Heart right ventricle (tissue), 16 donors: Measurements from ENCODE around the gene GGPS1. TPM values are rescaled to one million over a fixed set of nuclear protein-coding genes. Genes with fewer than 3 reads are reported as not detected.

Source experiments
- ATAC-seq, 8 donors: fragments of 200-7000 bp; cut with Tn5 transposase; one replicate each; pipeline ENCODE4 v1.9.1; 2020; ENCODE audit warnings: mild to moderate bottlenecking in 8 of 8, moderate library complexity in 8 of 8, moderate number of reproducible peaks in 1 of 8
- DNase-seq, 2 donors: peaks; one replicate each; pipeline ENCODE4 v3.0.0-alpha.2; 2020
- H3K27ac ChIP-seq, 10 donors: fragments of 200-600 bp; sonication (generic) in 2 of 10; one replicate each; pipeline versions ENCODE4 v1.5.0 to v1.8.0; 2020 to 2022; ENCODE audit warnings: mild to moderate bottlenecking in 3 of 10
- H3K27me3 ChIP-seq, 7 donors: fragments of 200-600 bp; one replicate each; pipeline ENCODE4 v1.8.0; 2021 to 2022; ENCODE audit warnings: mild to moderate bottlenecking in 2 of 7
- H3K36me3 ChIP-seq, 9 donors: fragments of 200-600 bp; sonication (generic) in 1 of 9; one replicate each; pipeline versions ENCODE4 v1.5.0 to v1.8.0; 2020 to 2022; ENCODE audit warnings: mild to moderate bottlenecking in 2 of 9
- H3K4me1 ChIP-seq, 9 donors: fragments of 200-600 bp; sonication (generic) in 1 of 9; one replicate each; pipeline versions ENCODE4 v1.5.0 to v1.8.0; 2020 to 2022; ENCODE audit warnings: mild to moderate bottlenecking in 4 of 9
- H3K4me3 ChIP-seq, 10 donors: fragments of 200-600 bp; sonication (generic) in 2 of 10; one replicate each; pipeline versions ENCODE4 v1.5.0 to v1.8.0; 2020 to 2022; ENCODE audit warnings: mild to moderate bottlenecking in 7 of 10, moderate library complexity in 2 of 10
- H3K9me3 ChIP-seq, 11 donors: fragments of 200-600 bp in 10 of 11; sonication (generic) in 2 of 11; one replicate each; pipeline versions ENCODE4 v1.5.0 to v1.8.0; 2013 to 2022; ENCODE audit warnings: mild to moderate bottlenecking in 2 of 11, control low read depth in 1 of 11, moderate library complexity in 1 of 11
- CTCF ChIP-seq, 9 donors: fragments of 200-600 bp; sonication (generic) in 2 of 9; IDR thresholded peaks; one replicate each; pipeline versions ENCODE4 v1.5.0 to v1.8.0; 2021 to 2022; ENCODE audit warnings: antibody characterized with exemption in 9 of 9, mild to moderate bottlenecking in 5 of 9, moderate library complexity in 1 of 9
- WGBS, 2 donors: extraction: QIAGEN DNeasy Blood & Tissue Kit; methylation state at CpG; one replicate each; pipeline ENCODE4 v1.1.7; 2013; ENCODE audit warnings: inconsistent platforms in 1 of 2; 5-methylcytosine and 5-hydroxymethylcytosine counted together
- intact Hi-C, 10 donors: fragments of 100-400 bp; cut with DNase I; formaldehyde crosslinking; loops; one replicate each; pipeline versions ENCODE4 v1.11.1 to v1.14.2; 2022
- polyA plus RNA-seq, 2 donors: library from polyadenylated mRNA; stranded (reverse); fragments of 200-250 nt; gene quantifications; one replicate each; pipeline ENCODE4 v1.2.3, GENCODE V29; 2013
- total RNA-seq, 10 donors: library from RNA; stranded (reverse); fragmentation: NEBNext Ultra II Directional in 3 of 10; extraction: Animal tissue kit (Norgen Biotek cat#: 25700) in 3 of 10; gene quantifications; one replicate each; pipeline versions ENCODE4 v1.2.1 to v1.2.4, GENCODE V29; 2021 to 2023
- donor health status: Arrhythmogenic right ventricular cardiomyopathy.
- donor health status: ischemic (EF 13 %, LVEDD 7.1; RV severe dilation, severe dysfunction).
- donor health status: healthy with polysubstance abuse.
- donor health status: DM: no; HTN: yes; CAD: no.
- donor health status: DM: no; HTN: no; CAD: no.
- donor health status: ischemic (EF 25% LVEDD 6.9; RV normal size, moderate dysfunction).
- donor health status: ischemic (EF 25% LVEDD 5.7; RV mildly dilated, moderate dysfunction).
- donor health status: healthy.
- donor health status: DM: yes; HTN: yes; CAD: no.
- donor health status: Ischemic cardiomyopathy.
- donor health status: ischemic (EF 35%, LVEDD 5.7; RV mildly dilated, moderate dysfunction).
- donor health status: nonischemic (EF 11% LVEDD 7.7; RV severe dilation, severe dysfunction).
- donor health status: DM: yes; HTN: yes; CAD: no.
- donor health status: PGD.
- donor health status: ischemic (EF 29% LVEDD 5.4; RV normal size, mild dysfunction).
- donor health status: nonischemic (EF 23%, LVEDD 6.1; RV moderate dilation, normal function).

The GGPS1 gene
- total and polyA plus RNA-seq, 12 donors, result 21.0 to 40.0 (median 33.9) TPM

GRCh38 chr1:235284231-235284769 lies 44.1 kb upstream of the GGPS1 start:
- intact Hi-C loops, result no loop called here
- Histone ChIP-seq H3K27ac (no peak overlapping the region), H3K4me3 (no peak overlapping the region), H3K36me3 (no peaks in the 10 kb centered on the region), H3K9me3 (no peaks in the 10 kb centered on the region), H3K27me3 (no peaks in the 10 kb centered on the region), H3K4me1 (peaks cover 0 to 66% (median 32%) of the 10 kb centered on the region in 9 donors)
- DNase-seq (no peak), ATAC-seq (no peak)
- WGBS, 2 donors, result 79 to 80% methylated on average over 6 of the region's 6 CpGs
- no peak for TF ChIP-seq CTCF (IDR thresholded peaks at IDR 0.05)

GRCh38 chr1:235286667-235287066 lies 41.7 kb upstream of the GGPS1 start:
- peaks cover 0 to 64% (median 32%) of the 10 kb centered on the region in 9 donors for H3K4me1 ChIP-seq
- intact Hi-C loops, result no loop called here
- 91% methylated on average over 1 of the region's 1 CpG for WGBS, 2 donors

GRCh38 chr1:235287208-235287882 lies 41.0 kb upstream of the GGPS1 start:
- no peak overlapping the region for H3K27ac ChIP-seq
- H3K36me3 ChIP-seq, result no peaks in the 10 kb centered on the region
- no peak for DNase-seq
- 89 to 92% methylated on average over 4 of the region's 4 CpGs for WGBS, 2 donors
- ATAC-seq, result no peak
- TF ChIP-seq CTCF (IDR thresholded peaks at IDR 0.05), result no peak
- peaks cover 0 to 71% (median 39%) of the 10 kb centered on the region in 9 donors for H3K4me1 ChIP-seq
- no peaks in the 10 kb centered on the region for H3K27me3 ChIP-seq
- intact Hi-C loops, result no loop called here
- H3K9me3 ChIP-seq, result no peaks in the 10 kb centered on the region
- H3K4me3 ChIP-seq, result no peak overlapping the region

More at GRCh38 chr1:235286667-235287066, 41.7 kb upstream of the GGPS1 start:
- no peak for ATAC-seq
- H3K27ac ChIP-seq, result no peak overlapping the region
- TF ChIP-seq CTCF (IDR thresholded peaks at IDR 0.05), result no peak
- H3K36me3 ChIP-seq, result no peaks in the 10 kb centered on the region
- no peak overlapping the region for H3K4me3 ChIP-seq
- no peak for DNase-seq
- no peaks in the 10 kb centered on the region for H3K27me3 ChIP-seq
- H3K9me3 ChIP-seq, result no peaks in the 10 kb centered on the region

- DNase-seq (no peak), ATAC-seq (no peak)
- TF ChIP-seq CTCF (IDR thresholded peaks at IDR 0.05), result no peak
- intact Hi-C loops, result no loop called here
- H3K4me1 ChIP-seq, result peaks cover 0 to 69% (median 47%) of the 10 kb centered on the region in 9 donors
- no peaks in the 10 kb centered on the region for H3K36me3 ChIP-seq
- H3K9me3 ChIP-seq, result no peaks in the 10 kb centered on the region
- 86 to 87% methylated on average over 12 of the region's 12 CpGs for WGBS, 2 donors
- H3K27ac ChIP-seq, result no peak overlapping the region
- no peak overlapping the region for H3K4me3 ChIP-seq
- no peaks in the 10 kb centered on the region for H3K27me3 ChIP-seq
Observed at GRCh38 chr1:235289859-235290739, 38.3 kb upstream of the GGPS1 start.
